Aorta (tissue), 5 donors: ENCODE results near the gene AGFG1. TPM values are rescaled to one million over a fixed set of nuclear protein-coding genes. Genes with fewer than 3 reads are reported as not detected.
"Not testable (repeated sequence)": the region's sequence is repeated elsewhere in the genome, so short reads cannot be mapped to it uniquely, and the experiment has no call there.

Experiments used
- ATAC-seq: fragments of 200-7000 bp; cut with Tn5 transposase; one replicate; pipeline ENCODE4 v1.9.1; 2022; ENCODE audit warnings: moderate library complexity; ENCODE audit not compliant: low FRiP score
- DNase-seq, 2 donors: peaks; one replicate each; pipeline ENCODE4 v3.0.0-alpha.2; 2020
- H3K27ac ChIP-seq, 2 donors: one replicate each; pipeline ENCODE4 v1.5.1; 2013; ENCODE audit warnings: low read length in 2 of 2, mild to moderate bottlenecking in 2 of 2, moderate library complexity in 2 of 2, control low read depth in 1 of 2, inconsistent platforms in 1 of 2, low read depth in 1 of 2
- H3K27me3 ChIP-seq, 2 donors: one replicate each; pipeline ENCODE4 v1.6.1; 2013; ENCODE audit warnings: control low read depth in 1 of 2, low read length in 1 of 2, mild to moderate bottlenecking in 1 of 2, moderate library complexity in 1 of 2; ENCODE audit not compliant: insufficient read depth in 2 of 2, control insufficient read depth in 1 of 2
- H3K36me3 ChIP-seq, 2 donors: one replicate each; pipeline ENCODE4 v1.6.1; 2013; ENCODE audit warnings: control low read depth in 1 of 2, low read length in 1 of 2, mild to moderate bottlenecking in 1 of 2; ENCODE audit not compliant: insufficient read depth in 2 of 2, control insufficient read depth in 1 of 2
- H3K4me1 ChIP-seq, 2 donors: one replicate each; pipeline ENCODE4 v1.6.1; 2013; ENCODE audit warnings: low read length in 2 of 2, control low read depth in 1 of 2, mild to moderate bottlenecking in 1 of 2, moderate library complexity in 1 of 2; ENCODE audit not compliant: insufficient read depth in 2 of 2, control insufficient read depth in 1 of 2
- H3K4me3 ChIP-seq, 2 donors: one replicate each; pipeline ENCODE4 v1.5.1; 2013; ENCODE audit warnings: low read length in 2 of 2, control low read depth in 1 of 2, mild to moderate bottlenecking in 1 of 2
- H3K9me3 ChIP-seq: one replicate; pipeline ENCODE4 v1.6.1; 2013; ENCODE audit warnings: mild to moderate bottlenecking, low read length; ENCODE audit not compliant: control insufficient read depth
- WGBS, 2 donors: extraction: QIAGEN DNeasy Blood & Tissue Kit; methylation state at CpG; one replicate each; pipeline ENCODE4 v1.1.7; 2013; 5-methylcytosine and 5-hydroxymethylcytosine counted together
- intact Hi-C, 2 donors: fragments of 100-400 bp; cut with DNase I; formaldehyde crosslinking; loops; one replicate each; pipeline versions ENCODE4 v1.14.2 to v1.15.0; 2022
- polyA plus RNA-seq, 2 donors: library from polyadenylated mRNA; stranded (reverse); fragments of 200-250 nt; gene quantifications; one replicate each; pipeline ENCODE4 v1.2.3, GENCODE V29; 2013
- total RNA-seq, 2 donors: library from RNA; stranded (reverse); fragmentation: NEBNext Ultra II Directional; extraction: Animal tissue kit (Norgen Biotek cat#: 25700); gene quantifications; one replicate each; pipeline ENCODE4 v1.2.1, GENCODE V29; 2021
- donor health status: healthy with polysubstance abuse.
- donor health status: Bipolar disorder and iron deficiency.
- donor health status: DM: no; HTN: no; CAD: no.
- donor health status: DM: no; HTN: no; CAD: no.
- donor health status: DM: yes; HTN: yes; CAD: no.

Gene AGFG1
- total and polyA plus RNA-seq, 4 donors, result 27.0 to 82.9 (median 56.0) TPM

DNA sequence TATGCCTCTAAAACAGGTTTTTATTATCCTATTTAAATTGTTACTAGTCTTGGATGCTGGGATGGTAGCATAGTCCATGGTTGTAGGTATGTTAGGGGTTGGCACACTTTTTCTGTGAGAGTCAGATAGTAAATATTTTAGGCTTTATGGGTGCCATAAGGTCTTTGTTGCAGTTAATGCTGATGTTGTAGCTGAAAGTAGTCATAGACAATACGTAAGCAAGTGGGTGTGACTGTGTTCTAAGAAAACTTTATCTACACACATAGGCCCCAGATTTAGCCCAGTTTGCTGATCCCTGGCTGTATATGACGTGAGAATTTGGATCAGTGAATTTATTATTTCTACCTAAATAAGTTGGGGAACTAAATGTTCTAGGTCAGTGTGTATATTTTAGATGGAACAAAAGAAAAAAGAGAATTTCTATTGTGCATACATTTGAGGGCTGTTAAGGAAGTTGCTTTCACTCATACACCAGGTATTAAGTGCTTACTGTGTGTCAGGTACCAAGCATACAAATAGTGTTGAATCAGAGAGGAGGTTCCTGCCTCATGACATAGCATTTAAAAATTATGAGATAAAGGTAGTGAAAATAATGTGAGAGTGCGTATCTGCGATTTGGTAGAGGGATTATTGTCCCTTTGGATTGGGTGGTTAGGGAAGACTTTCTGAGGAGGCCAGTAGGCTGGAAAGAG, 39.4 kb downstream of the AGFG1 start:
- no peak for ATAC-seq
- no peak for DNase-seq
- whole genome bisulfite sequencing, 2 donors, result 77 to 82% methylated on average over 4 of the region's 4 CpGs
- Histone ChIP-seq H3K4me1 (peaks cover 0 to 17% of the 10 kb centered on the region in 2 donors), H3K9me3 (no peaks in the 10 kb centered on the region), H3K36me3 (no peaks in the 10 kb centered on the region), H3K4me3 (no peak overlapping the region), H3K27ac (no peak overlapping the region), H3K27me3 (no peaks in the 10 kb centered on the region)
- intact Hi-C loops, result no loop called here

GRCh38 chr2:227511955-227512354, 40.0 kb downstream of the AGFG1 start:
- Histone ChIP-seq H3K9me3 (no peaks in the 10 kb centered on the region), H3K4me3 (no peak overlapping the region), H3K36me3 (no peaks in the 10 kb centered on the region), H3K27ac (no peak overlapping the region), H3K27me3 (no peaks in the 10 kb centered on the region), H3K4me1 (peaks cover 0 to 17% of the 10 kb centered on the region in 2 donors)
- intact Hi-C loops, result no loop called here
- DNase-seq, result no peak
- ATAC-seq, result no peak
- 77 to 80% methylated on average over 3 of the region's 3 CpGs for WGBS, 2 donors

DNA sequence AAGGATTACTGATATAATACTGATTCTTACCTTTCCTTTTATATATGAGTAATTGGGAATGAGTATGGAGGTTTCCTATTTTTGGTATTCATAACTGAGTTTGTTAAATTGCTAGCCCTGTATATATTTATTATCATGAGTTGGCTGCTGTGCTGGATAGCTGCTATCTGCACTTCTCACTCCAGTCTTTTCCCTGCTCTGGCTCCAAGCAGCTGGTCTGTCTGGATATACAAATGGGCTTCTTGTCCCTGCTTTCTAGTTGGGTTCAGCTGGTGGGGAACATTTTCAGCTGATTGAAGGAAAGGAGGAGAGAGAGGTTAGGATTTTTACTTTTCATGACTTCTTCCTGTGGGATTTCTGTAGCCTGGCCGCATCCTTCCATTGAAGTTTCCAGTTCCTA, 41.2 kb downstream of the AGFG1 start:
- ATAC-seq (no peak), DNase-seq (no peak)
- intact Hi-C loops, result no loop called here
- Histone ChIP-seq H3K27me3 (no peaks in the 10 kb centered on the region), H3K27ac (no peak overlapping the region), H3K36me3 (no peaks in the 10 kb centered on the region), H3K9me3 (no peaks in the 10 kb centered on the region), H3K4me1 (peaks cover 0 to 14% of the 10 kb centered on the region in 2 donors), H3K4me3 (no peak overlapping the region)
- WGBS, 2 donors, result 51 to 62% methylated on average over 1 of the region's 1 CpG

DNA sequence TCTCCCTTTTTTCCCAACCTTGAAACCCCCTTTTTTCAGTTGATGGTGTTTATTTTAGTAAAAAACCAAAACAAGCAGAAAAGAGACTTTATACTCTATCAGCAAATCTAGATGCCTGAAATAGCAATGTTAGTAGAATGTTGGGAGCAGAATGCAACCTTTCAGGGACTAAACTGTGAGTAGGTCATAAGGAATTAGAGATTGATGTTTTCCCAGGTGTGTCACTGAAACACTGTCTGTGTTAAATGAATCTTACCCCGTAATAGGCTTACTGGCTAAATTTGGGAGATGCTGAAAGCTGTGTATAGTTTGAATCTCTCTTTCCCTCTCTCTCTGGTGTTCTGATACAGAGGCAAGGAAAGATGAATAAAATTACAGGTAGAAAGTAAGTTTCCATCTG, 43.8 kb downstream of the AGFG1 start:
- ATAC-seq, result no peak
- Histone ChIP-seq H3K36me3 (no peaks in the 10 kb centered on the region), H3K4me1 (peaks cover 4 to 9% of the 10 kb centered on the region in 2 donors), H3K4me3 (no peak overlapping the region), H3K27ac (no peak overlapping the region), H3K27me3 (no peaks in the 10 kb centered on the region), H3K9me3 (no peaks in the 10 kb centered on the region)
- intact Hi-C loops, result loop anchor here (5.0 kb wide), 2 partner anchors 42 to 43 kb away; partner anchors contain the start of gene AGFG1 (in 2 of the 2)
- 44 to 47% methylated on average over 1 of the region's 1 CpG for WGBS, 2 donors
- DNase-seq, result no peak

DNA sequence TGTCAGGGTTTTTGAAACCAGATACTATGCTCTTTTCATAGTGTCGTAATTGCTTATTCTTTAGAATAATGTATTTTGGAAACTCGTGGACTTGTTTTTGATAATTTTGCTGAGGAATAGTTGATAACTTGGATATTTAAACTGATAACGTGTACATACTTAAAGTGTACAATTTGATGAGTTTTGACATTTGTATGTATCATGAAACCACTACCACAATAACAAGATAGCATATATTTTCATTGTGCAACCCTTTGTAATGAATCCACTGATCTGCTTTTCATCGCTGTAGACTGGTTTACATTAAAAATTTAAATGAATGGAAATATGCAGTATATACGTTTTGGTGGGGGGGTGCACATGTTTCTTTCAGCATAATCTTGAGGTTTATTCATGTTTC, 45.8 kb downstream of the AGFG1 start:
- no peak for DNase-seq
- no peaks in the 10 kb centered on the region for H3K36me3 ChIP-seq
- H3K27me3 ChIP-seq, result no peaks in the 10 kb centered on the region
- peaks cover 4 to 9% of the 10 kb centered on the region in 2 donors for H3K4me1 ChIP-seq
- intact Hi-C loops, result loop anchor here (5.0 kb wide), 2 partner anchors 40 to 45 kb away; partner anchors contain the start of gene AGFG1 (in 2 of the 2)
- 60 to 73% methylated on average over 5 of the region's 5 CpGs for WGBS, 2 donors
- no peaks in the 10 kb centered on the region for H3K9me3 ChIP-seq
- no peak overlapping the region for H3K4me3 ChIP-seq
- no peak for ATAC-seq
- H3K27ac ChIP-seq, result no peak overlapping the region

GRCh38 chr2:227518278-227518865, 46.4 kb downstream of the AGFG1 start:
- H3K27me3 ChIP-seq, H3K4me3 ChIP-seq, ATAC-seq, H3K9me3 ChIP-seq, H3K4me1 ChIP-seq, H3K36me3 ChIP-seq: not testable (repeated sequence)
- 8 to 37% methylated on average over 7 of the region's 7 CpGs for WGBS, 2 donors
- intact Hi-C loops, result loop anchor here (5.0 kb wide), 2 partner anchors 39 to 46 kb away; partner anchors contain the start of gene AGFG1 (in 2 of the 2)
- H3K27ac ChIP-seq, result peak overlapping the region in 1 of 2 donors; percentile 21
- peak in 1 of 2 donors; percentile 59 for DNase-seq

DNA sequence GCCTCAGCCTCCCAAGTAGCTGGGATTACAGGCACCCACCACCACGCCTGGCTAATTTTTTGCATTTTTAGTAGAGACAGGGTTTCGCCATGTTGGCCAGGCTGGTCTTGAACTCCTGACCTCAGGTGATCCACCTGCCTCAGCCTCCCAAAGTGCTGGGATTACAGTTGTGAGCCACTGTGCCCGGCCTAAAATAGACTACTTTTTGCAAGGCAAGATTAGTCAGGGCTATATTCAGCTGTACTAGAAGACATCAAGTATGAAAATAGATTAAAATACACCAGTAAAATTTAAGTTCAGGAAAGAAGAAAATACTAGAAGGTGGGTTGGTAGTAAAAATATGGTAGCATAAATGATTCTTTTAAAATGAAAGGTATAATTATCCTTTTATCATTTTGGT, 49.2 kb downstream of the AGFG1 start:
- H3K4me1 ChIP-seq, H3K4me3 ChIP-seq, H3K27me3 ChIP-seq, H3K36me3 ChIP-seq, H3K27ac ChIP-seq, ATAC-seq, intact Hi-C loops, DNase-seq, H3K9me3 ChIP-seq: not testable (repeated sequence)
- WGBS, 2 donors, result 68 to 90% methylated on average over 1 to 3 of the region's 3 CpGs

DNA sequence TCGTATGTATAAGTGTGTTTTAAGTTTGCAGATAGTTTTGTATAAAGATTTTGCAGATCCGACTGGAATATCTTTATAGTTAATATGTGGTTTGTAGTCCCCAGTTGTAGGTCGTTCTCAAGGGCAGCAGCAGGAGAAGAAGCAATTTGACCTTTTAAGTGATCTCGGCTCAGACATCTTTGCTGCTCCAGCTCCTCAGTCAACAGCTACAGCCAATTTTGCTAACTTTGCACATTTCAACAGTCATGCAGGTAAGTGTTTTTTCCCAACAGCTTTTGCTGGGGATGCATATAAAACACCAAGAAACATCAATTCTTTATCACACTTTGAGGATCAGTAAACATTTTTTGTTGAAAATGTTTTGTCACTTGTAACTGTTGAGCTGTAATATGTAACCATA, 52.7 kb downstream of the AGFG1 start:
- Histone ChIP-seq H3K9me3 (no peaks in the 10 kb centered on the region), H3K36me3 (peaks cover 0 to 2% of the 10 kb centered on the region in 2 donors), H3K4me1 (no peaks in the 10 kb centered on the region), H3K27ac (no peak overlapping the region), H3K27me3 (no peaks in the 10 kb centered on the region), H3K4me3 (no peak overlapping the region)
- ATAC-seq (no peak), DNase-seq (no peak)
- intact Hi-C loops, result no loop called here
- 77 to 87% methylated on average over 4 of the region's 4 CpGs for WGBS, 2 donors

- H3K4me3 ChIP-seq, result no peak overlapping the region
- intact Hi-C loops, result no loop called here
- DNase-seq (no peak), ATAC-seq (no peak)
- H3K36me3 ChIP-seq, result peaks cover 0 to 2% of the 10 kb centered on the region in 2 donors
- WGBS, 2 donors, result 89 to 92% methylated on average over 2 of the region's 2 CpGs
- H3K9me3 ChIP-seq, result no peaks in the 10 kb centered on the region
- H3K27me3 ChIP-seq, result no peaks in the 10 kb centered on the region
- no peak overlapping the region for H3K27ac ChIP-seq
- no peaks in the 10 kb centered on the region for H3K4me1 ChIP-seq
Measured at GRCh38 chr2:227527351-227527750, 55.4 kb downstream of the AGFG1 start.
